GM23338 (cell line): ENCODE data around the gene GRK5. TPM values are rescaled to one million over a fixed set of nuclear protein-coding genes. Genes with fewer than 3 reads are reported as not detected.

ENCODE experiments used
- ATAC-seq: fragments of 200-7000 bp; cut with Tn5 transposase; 3 replicates; pipeline ENCODE4 v1.9.1; 2020
- DNase-seq: peaks from one replicate; pipeline ENCODE4 v3.0.0-alpha.2; 2015; ENCODE audit warnings: low spot score
- H2AFZ ChIP-seq: fragments of 200-600 bp; sonication (generic); 2 replicates; pipeline ENCODE4 v1.8.0; 2016; ENCODE audit warnings: antibody characterized with exemption, mild to moderate bottlenecking, moderate library complexity
- H3F3A ChIP-seq: fragments of 200-600 bp; sonication (generic); replicated peaks from 2 replicates; pipeline ENCODE4 v1.8.0; 2017; ENCODE audit warnings: antibody characterized with exemption, mixed run types, low read depth
- H3K27ac ChIP-seq: fragments of 200-600 bp; sonication (generic); 2 replicates; pipeline ENCODE4 v1.6.1; 2016; ENCODE audit warnings: low read depth
- H3K27me3 ChIP-seq: fragments of 200-600 bp; sonication (generic); 2 replicates; pipeline ENCODE4 v1.8.0; 2016; ENCODE audit warnings: mild to moderate bottlenecking, mixed run types, moderate library complexity; ENCODE audit not compliant: insufficient read depth
- H3K36me3 ChIP-seq: fragments of 200-600 bp; sonication (generic); 2 replicates; pipeline ENCODE4 v1.8.0; 2016; ENCODE audit warnings: mild to moderate bottlenecking; ENCODE audit not compliant: insufficient read depth
- H3K4me1 ChIP-seq: fragments of 200-600 bp; sonication (generic); 2 replicates; pipeline ENCODE4 v1.8.0; 2016; ENCODE audit warnings: mild to moderate bottlenecking, moderate library complexity; ENCODE audit not compliant: insufficient read depth
- H3K4me2 ChIP-seq: fragments of 200-600 bp; sonication (generic); 2 replicates; pipeline ENCODE4 v1.7.1; 2017; ENCODE audit warnings: mixed run types
- H3K4me3 ChIP-seq: fragments of 200-600 bp; sonication (generic); 2 replicates; pipeline ENCODE4 v1.6.1; 2016; ENCODE audit warnings: mixed run types
- H3K79me2 ChIP-seq: fragments of 200-600 bp; sonication (generic); replicated peaks from 2 replicates; pipeline ENCODE4 v1.8.0; 2017; ENCODE audit warnings: mild to moderate bottlenecking; ENCODE audit not compliant: insufficient read depth
- H3K9me2 ChIP-seq: fragments of 200-600 bp; sonication (generic); 2 replicates; pipeline ENCODE4 v1.8.0; 2017; ENCODE audit not compliant: insufficient read depth
- H4K20me1 ChIP-seq: fragments of 200-600 bp; sonication (generic); replicated peaks from 2 replicates; pipeline ENCODE4 v1.8.0; 2017; ENCODE audit warnings: mild to moderate bottlenecking; ENCODE audit not compliant: insufficient read depth
- H3K27ac Mint-ChIP-seq: 2 replicates; pipeline ENCODE4 v1.8.0; 2020; ENCODE audit warnings: inconsistent platforms, mild to moderate bottlenecking, moderate library complexity, mixed read lengths
- H3K27me3 Mint-ChIP-seq: 3 replicates; pipeline ENCODE4 v1.8.0; 2022; ENCODE audit warnings: low read depth, mild to moderate bottlenecking, moderate library complexity, mixed read lengths, inconsistent platforms; ENCODE audit not compliant: insufficient read depth, poor library complexity
- H3K36me3 Mint-ChIP-seq: 3 replicates; pipeline ENCODE4 v1.8.0; 2021; ENCODE audit warnings: low read depth, mild to moderate bottlenecking, inconsistent platforms, moderate library complexity, mixed read lengths
- H3K4me1 Mint-ChIP-seq: 3 replicates; pipeline ENCODE4 v1.8.0; 2020; ENCODE audit warnings: mild to moderate bottlenecking, inconsistent platforms, mixed read lengths
- H3K4me3 Mint-ChIP-seq: 3 replicates; pipeline ENCODE4 v1.8.0; 2021; ENCODE audit warnings: moderate library complexity, mild to moderate bottlenecking, inconsistent platforms, mixed read lengths
- H3K9me3 Mint-ChIP-seq: 3 replicates; pipeline ENCODE4 v1.8.0; 2020; ENCODE audit warnings: moderate library complexity, mild to moderate bottlenecking, inconsistent platforms, mixed read lengths
- CTCF ChIP-seq, 2 experiments: fragments of 200-600 bp in 1 of 2; sonication (generic) in 1 of 2; conservative IDR thresholded peaks; 2 replicates each; pipeline versions ENCODE4 v1.5.1 to v1.6.1; 2016 to 2017; ENCODE audit warnings: antibody characterized with exemption in 2 of 2, low read depth in 2 of 2, mild to moderate bottlenecking in 2 of 2, moderate library complexity in 1 of 2
- ETS1 ChIP-seq: IDR thresholded peaks from 2 replicates; pipeline ENCODE4 v1.6.1; 2016; ENCODE audit warnings: antibody characterized with exemption
- EZH2phosphoT487 ChIP-seq: fragments of 200-600 bp; sonication (generic); IDR thresholded peaks from one replicate; pipeline ENCODE4 v1.8.1; 2018; ENCODE audit warnings: antibody characterized with exemption; ENCODE audit not compliant: unreplicated experiment
- REST ChIP-seq: IDR thresholded peaks from one replicate; pipeline ENCODE4 v1.6.1; 2018; ENCODE audit warnings: antibody characterized with exemption; ENCODE audit not compliant: unreplicated experiment
- polyA plus RNA-seq: library from polyadenylated mRNA; unstranded; fragments of >200 nt; fragmentation: Nextera tagmentation; extraction: Ambion mirVana; gene quantifications from 2 replicates; pipeline ENCODE4 v1.2.1, GENCODE V29; 2016
- total RNA-seq: library from RNA; depleted of rRNA; stranded (reverse); fragments of >200 nt; shearing (Covaris generic); gene quantifications from 2 replicates; pipeline ENCODE4 v1.2.3, GENCODE V29; 2014
- TF ChIP-seq, protein P1 (sequence below): fragments of 250-450 bp; sonication (Bioruptor Pico); IDR thresholded peaks from 2 replicates; pipeline ENCODE4 v1.5.0; 2020; ENCODE audit warnings: mild to moderate bottlenecking, moderate library complexity

GRK5 gene
- total and polyA plus RNA-seq, 2 experiments from 2014 or later, result 0.53 to 2.0 TPM

GRCh38 chr10:119233821-119234220 is 26.4 kb downstream of the GRK5 start (continued):
- TF ChIP-seq ETS1 (no peak), CTCF (conservative IDR thresholded peaks at IDR 0.05; ENCODE audit: low read depth in 2 of 2) (no peak)

- Histone ChIP-seq H3K79me2 (no peaks in the 10 kb centered on the region), H3K4me2 (no peak overlapping the region), H2AFZ (no peak overlapping the region), H4K20me1 (no peaks in the 10 kb centered on the region), H3K27me3 (no peaks in the 10 kb centered on the region), H3K4me3 (no peak overlapping the region), H3K27ac (no peak overlapping the region), H3K9me2 (no peaks in the 10 kb centered on the region), H3F3A (no peaks in the 10 kb centered on the region), H3K36me3 (no peaks in the 10 kb centered on the region), H3K4me1 (peaks cover 20% of the 10 kb centered on the region)
- DNase-seq, result no peak
- H3K4me1 Mint-ChIP-seq, result peaks cover 22% of the 10 kb centered on the region
- H3K36me3 Mint-ChIP-seq, result no peaks in the 10 kb centered on the region
- ATAC-seq, result no peak
- H3K9me3 Mint-ChIP-seq, result peaks cover 15% of the 10 kb centered on the region
- peaks cover 9% of the 10 kb centered on the region for H3K27me3 Mint-ChIP-seq
- no peak for TF ChIP-seq REST
- H3K27ac Mint-ChIP-seq, result no peak overlapping the region; the same call in 1 of the 2 replicates
- no peak overlapping the region for H3K4me3 Mint-ChIP-seq
Observed at GRCh38 chr10:119235356-119235755, 28.0 kb downstream of the GRK5 start.

DNA sequence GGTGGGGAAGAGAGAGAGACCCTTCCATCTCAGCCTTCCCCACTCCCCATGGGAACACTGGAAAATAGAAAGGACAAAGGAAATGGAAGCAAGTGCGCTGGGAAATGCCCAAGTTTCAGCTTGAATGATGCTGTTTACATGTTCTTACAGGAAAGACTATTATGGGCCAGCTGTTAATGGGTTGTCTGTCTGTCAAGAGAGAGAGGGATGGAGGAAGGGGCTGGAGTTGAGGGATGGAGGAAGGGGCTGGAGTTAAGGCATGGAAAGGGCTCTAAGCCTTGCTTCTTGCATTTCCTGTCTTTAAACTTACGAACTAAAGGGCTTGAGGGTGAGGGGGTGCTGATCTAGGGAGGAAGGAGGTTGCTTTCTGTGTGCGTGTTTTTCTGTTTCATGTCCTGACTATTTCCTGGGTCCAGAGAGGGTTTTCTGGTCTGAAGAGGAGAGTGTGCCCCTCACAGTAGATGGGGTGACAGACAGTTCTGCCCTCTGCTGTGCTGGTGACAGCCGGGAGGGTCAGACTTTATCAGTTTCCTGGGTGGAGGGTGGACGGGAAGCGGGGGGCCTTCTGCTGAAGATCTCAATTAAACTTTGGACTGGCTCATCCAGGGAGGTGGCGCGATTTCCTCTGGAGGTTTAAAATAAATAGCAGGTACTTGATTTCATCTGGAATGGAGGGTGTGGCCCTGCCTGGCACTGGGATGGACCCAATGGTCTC is 30.5 kb downstream of the GRK5 start:
- TF ChIP-seq, protein P1, sequence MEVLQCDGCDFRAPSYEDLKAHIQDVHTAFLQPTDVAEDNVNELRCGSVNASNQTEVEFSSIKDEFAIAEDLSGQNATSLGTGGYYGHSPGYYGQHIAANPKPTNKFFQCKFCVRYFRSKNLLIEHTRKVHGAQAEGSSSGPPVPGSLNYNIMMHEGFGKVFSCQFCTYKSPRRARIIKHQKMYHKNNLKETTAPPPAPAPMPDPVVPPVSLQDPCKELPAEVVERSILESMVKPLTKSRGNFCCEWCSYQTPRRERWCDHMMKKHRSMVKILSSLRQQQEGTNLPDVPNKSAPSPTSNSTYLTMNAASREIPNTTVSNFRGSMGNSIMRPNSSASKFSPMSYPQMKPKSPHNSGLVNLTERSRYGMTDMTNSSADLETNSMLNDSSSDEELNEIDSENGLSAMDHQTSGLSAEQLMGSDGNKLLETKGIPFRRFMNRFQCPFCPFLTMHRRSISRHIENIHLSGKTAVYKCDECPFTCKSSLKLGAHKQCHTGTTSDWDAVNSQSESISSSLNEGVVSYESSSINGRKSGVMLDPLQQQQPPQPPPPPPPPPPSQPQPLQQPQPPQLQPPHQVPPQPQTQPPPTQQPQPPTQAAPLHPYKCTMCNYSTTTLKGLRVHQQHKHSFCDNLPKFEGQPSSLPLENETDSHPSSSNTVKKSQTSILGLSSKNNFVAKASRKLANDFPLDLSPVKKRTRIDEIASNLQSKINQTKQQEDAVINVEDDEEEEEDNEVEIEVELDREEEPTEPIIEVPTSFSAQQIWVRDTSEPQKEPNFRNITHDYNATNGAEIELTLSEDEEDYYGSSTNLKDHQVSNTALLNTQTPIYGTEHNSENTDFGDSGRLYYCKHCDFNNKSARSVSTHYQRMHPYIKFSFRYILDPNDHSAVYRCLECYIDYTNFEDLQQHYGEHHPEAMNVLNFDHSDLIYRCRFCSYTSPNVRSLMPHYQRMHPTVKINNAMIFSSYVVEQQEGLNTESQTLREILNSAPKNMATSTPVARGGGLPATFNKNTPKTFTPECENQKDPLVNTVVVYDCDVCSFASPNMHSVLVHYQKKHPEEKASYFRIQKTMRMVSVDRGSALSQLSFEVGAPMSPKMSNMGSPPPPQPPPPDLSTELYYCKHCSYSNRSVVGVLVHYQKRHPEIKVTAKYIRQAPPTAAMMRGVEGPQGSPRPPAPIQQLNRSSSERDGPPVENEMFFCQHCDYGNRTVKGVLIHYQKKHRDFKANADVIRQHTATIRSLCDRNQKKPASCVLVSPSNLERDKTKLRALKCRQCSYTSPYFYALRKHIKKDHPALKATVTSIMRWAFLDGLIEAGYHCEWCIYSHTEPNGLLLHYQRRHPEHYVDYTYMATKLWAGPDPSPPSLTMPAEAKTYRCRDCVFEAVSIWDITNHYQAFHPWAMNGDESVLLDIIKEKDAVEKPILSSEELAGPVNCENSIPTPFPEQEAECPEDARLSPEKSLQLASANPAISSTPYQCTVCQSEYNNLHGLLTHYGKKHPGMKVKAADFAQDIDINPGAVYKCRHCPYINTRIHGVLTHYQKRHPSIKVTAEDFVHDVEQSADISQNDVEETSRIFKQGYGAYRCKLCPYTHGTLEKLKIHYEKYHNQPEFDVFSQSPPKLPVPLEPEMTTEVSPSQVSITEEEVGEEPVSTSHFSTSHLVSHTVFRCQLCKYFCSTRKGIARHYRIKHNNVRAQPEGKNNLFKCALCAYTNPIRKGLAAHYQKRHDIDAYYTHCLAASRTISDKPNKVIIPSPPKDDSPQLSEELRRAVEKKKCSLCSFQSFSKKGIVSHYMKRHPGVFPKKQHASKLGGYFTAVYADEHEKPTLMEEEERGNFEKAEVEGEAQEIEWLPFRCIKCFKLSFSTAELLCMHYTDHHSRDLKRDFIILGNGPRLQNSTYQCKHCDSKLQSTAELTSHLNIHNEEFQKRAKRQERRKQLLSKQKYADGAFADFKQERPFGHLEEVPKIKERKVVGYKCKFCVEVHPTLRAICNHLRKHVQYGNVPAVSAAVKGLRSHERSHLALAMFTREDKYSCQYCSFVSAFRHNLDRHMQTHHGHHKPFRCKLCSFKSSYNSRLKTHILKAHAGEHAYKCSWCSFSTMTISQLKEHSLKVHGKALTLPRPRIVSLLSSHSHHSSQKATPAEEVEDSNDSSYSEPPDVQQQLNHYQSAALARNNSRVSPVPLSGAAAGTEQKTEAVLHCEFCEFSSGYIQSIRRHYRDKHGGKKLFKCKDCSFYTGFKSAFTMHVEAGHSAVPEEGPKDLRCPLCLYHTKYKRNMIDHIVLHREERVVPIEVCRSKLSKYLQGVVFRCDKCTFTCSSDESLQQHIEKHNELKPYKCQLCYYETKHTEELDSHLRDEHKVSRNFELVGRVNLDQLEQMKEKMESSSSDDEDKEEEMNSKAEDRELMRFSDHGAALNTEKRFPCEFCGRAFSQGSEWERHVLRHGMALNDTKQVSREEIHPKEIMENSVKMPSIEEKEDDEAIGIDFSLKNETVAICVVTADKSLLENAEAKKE (CRISPR knock-in tag), result no peak
- no peak for TF ChIP-seq EZH2phosphoT487
- peak; percentile 53 for DNase-seq
- H3K4me1 ChIP-seq, result peaks cover 33% of the 10 kb centered on the region

More for the DNA sequence above, 30.5 kb downstream of the GRK5 start:
- no peak for ATAC-seq
- Histone ChIP-seq H2AFZ (no peak overlapping the region), H3K36me3 (no peaks in the 10 kb centered on the region), H3F3A (no peaks in the 10 kb centered on the region), H3K27me3 (no peaks in the 10 kb centered on the region), H3K79me2 (no peaks in the 10 kb centered on the region), H3K4me2 (peak overlapping the region; percentile 34), H3K27ac (no peak overlapping the region), H3K4me3 (no peak overlapping the region), H3K9me2 (no peaks in the 10 kb centered on the region), H4K20me1 (no peaks in the 10 kb centered on the region)
- Mint-ChIP-seq H3K4me1 (peaks cover 40% of the 10 kb centered on the region), H3K27ac (no peak overlapping the region; the same call in 1 of the 2 replicates), H3K9me3 (peaks cover under 1% of the 10 kb centered on the region; the same call in 2 of the 3 replicates), H3K36me3 (no peaks in the 10 kb centered on the region), H3K4me3 (peak overlapping the region; percentile 7; the same call in 1 of the 3 replicates), H3K27me3 (peaks cover 13% of the 10 kb centered on the region)
